Loucy (cell line): Measurements from ENCODE around the gene LRRC47.

Experiments used
- H2AFZ ChIP-seq: fragments of 200-600 bp; sonication (generic); 2 replicates; pipeline ENCODE4 v1.6.0; 2016; ENCODE audit warnings: antibody characterized with exemption, mild to moderate bottlenecking, low read length, moderate library complexity
- H3F3A ChIP-seq: fragments of 200-600 bp; 2 replicates; pipeline ENCODE4 v1.6.0; 2016; ENCODE audit warnings: antibody characterized with exemption, low read depth, mild to moderate bottlenecking
- H3K27me3 ChIP-seq: fragments of 200-600 bp; sonication (generic); 2 replicates; pipeline ENCODE4 v1.6.1; 2014; ENCODE audit warnings: low read length, mild to moderate bottlenecking; ENCODE audit not compliant: insufficient read depth, poor library complexity, severe bottlenecking
- H3K36me3 ChIP-seq: fragments of 200-600 bp; sonication (generic); 2 replicates; pipeline ENCODE4 v1.6.1; 2016; ENCODE audit warnings: low read length; ENCODE audit not compliant: insufficient read depth
- H3K4me1 ChIP-seq: fragments of 200-600 bp; sonication (generic); 2 replicates; pipeline ENCODE4 v1.5.1; 2014; ENCODE audit warnings: low read length, mild to moderate bottlenecking; ENCODE audit not compliant: insufficient read depth, poor library complexity, severe bottlenecking
- H3K4me2 ChIP-seq: fragments of 200-600 bp; sonication (generic); 2 replicates; pipeline ENCODE4 v1.6.0; 2014; ENCODE audit warnings: antibody characterized with exemption, low read length, low read depth, mild to moderate bottlenecking; ENCODE audit not compliant: poor library complexity, severe bottlenecking
- H3K4me3 ChIP-seq: fragments of 200-600 bp; sonication (generic); 2 replicates; pipeline ENCODE4 v1.5.1; 2014; ENCODE audit warnings: low read length, mild to moderate bottlenecking, mixed read lengths; ENCODE audit not compliant: poor library complexity, severe bottlenecking
- H3K79me2 ChIP-seq: fragments of 200-600 bp; sonication (generic); 2 replicates; pipeline ENCODE4 v1.6.1; 2014; ENCODE audit warnings: low read length; ENCODE audit not compliant: insufficient read depth
- H3K9ac ChIP-seq: fragments of 200-600 bp; sonication (generic); 2 replicates; pipeline ENCODE4 v1.6.0; 2014; ENCODE audit warnings: mild to moderate bottlenecking, low read depth, low read length, moderate library complexity; ENCODE audit not compliant: poor library complexity, severe bottlenecking
- H3K9me2 ChIP-seq: fragments of 200-600 bp; sonication (generic); replicated peaks from 2 replicates; pipeline ENCODE4 v1.6.1; 2016; ENCODE audit warnings: low read depth, low read length, mixed read lengths
- H3K9me3 ChIP-seq: fragments of 200-600 bp; sonication (generic); 2 replicates; pipeline ENCODE4 v1.6.1; 2014; ENCODE audit warnings: mild to moderate bottlenecking, antibody characterized with exemption, low read length, low read depth; ENCODE audit not compliant: insufficient read depth
- H4K20me1 ChIP-seq: fragments of 200-600 bp; sonication (generic); 2 replicates; pipeline ENCODE4 v1.6.0; 2014; ENCODE audit warnings: antibody characterized with exemption, low read length, mild to moderate bottlenecking; ENCODE audit not compliant: insufficient read depth, poor library complexity, severe bottlenecking
- CTCF ChIP-seq: fragments of 200-600 bp; sonication (generic); conservative IDR thresholded peaks from 2 replicates; pipeline ENCODE4 v1.5.1; 2014; ENCODE audit warnings: mild to moderate bottlenecking, antibody characterized with exemption, low read length
- EZH2phosphoT487 ChIP-seq: fragments of 200-600 bp; IDR thresholded peaks from 2 replicates; pipeline ENCODE4 v1.6.1; 2018; ENCODE audit warnings: antibody characterized with exemption, mild to moderate bottlenecking, moderate library complexity, borderline replicate concordance

The LRRC47 gene

GRCh38 chr1:3742439-3743298, 53.6 kb downstream of the LRRC47 start:
- no peak overlapping the region for H2AFZ ChIP-seq
- H3K4me1 ChIP-seq = no peaks in the 10 kb centered on the region
- no peak for TF ChIP-seq EZH2phosphoT487
- no peak for TF ChIP-seq CTCF
- no peaks in the 10 kb centered on the region for H3K9me2 ChIP-seq
- no peaks in the 10 kb centered on the region for H3K27me3 ChIP-seq
- H3K4me3 ChIP-seq = no peak overlapping the region
- no peaks in the 10 kb centered on the region for H4K20me1 ChIP-seq
- no peak overlapping the region for H3K4me2 ChIP-seq
- H3K9ac ChIP-seq = no peak overlapping the region
- no peaks in the 10 kb centered on the region for H3F3A ChIP-seq
- no peaks in the 10 kb centered on the region for H3K9me3 ChIP-seq
- no peaks in the 10 kb centered on the region for H3K36me3 ChIP-seq
- H3K79me2 ChIP-seq = no peaks in the 10 kb centered on the region

- Histone ChIP-seq H3F3A (no peaks in the 10 kb centered on the region), H3K9me2 (no peaks in the 10 kb centered on the region), H3K9me3 (no peaks in the 10 kb centered on the region), H3K4me1 (no peaks in the 10 kb centered on the region), H4K20me1 (no peaks in the 10 kb centered on the region), H3K27me3 (no peaks in the 10 kb centered on the region), H3K4me3 (no peak overlapping the region), H3K4me2 (no peak overlapping the region), H3K79me2 (no peaks in the 10 kb centered on the region), H2AFZ (no peak overlapping the region), H3K36me3 (no peaks in the 10 kb centered on the region), H3K9ac (no peak overlapping the region)
- TF ChIP-seq CTCF (no peak), EZH2phosphoT487 (no peak)
These were observed 54.5 kb downstream of the LRRC47 start for GRCh38 chr1:3741566-3742438.

GRCh38 chr1:3740752-3741151, 55.5 kb downstream of the LRRC47 start:
- Histone ChIP-seq H3F3A (no peaks in the 10 kb centered on the region), H3K4me3 (no peak overlapping the region), H3K27me3 (no peaks in the 10 kb centered on the region), H3K9me2 (no peaks in the 10 kb centered on the region), H3K4me1 (no peaks in the 10 kb centered on the region), H3K9ac (no peak overlapping the region), H2AFZ (no peak overlapping the region), H3K9me3 (no peaks in the 10 kb centered on the region), H4K20me1 (no peaks in the 10 kb centered on the region), H3K4me2 (no peak overlapping the region), H3K79me2 (no peaks in the 10 kb centered on the region), H3K36me3 (no peaks in the 10 kb centered on the region)
- no peak for TF ChIP-seq EZH2phosphoT487
- TF ChIP-seq CTCF = no peak
